Natural killer cell (primary cell): ENCODE data around the gene MAP2K5. TPM values are rescaled to one million over a fixed set of nuclear protein-coding genes. Genes with fewer than 3 reads are reported as not detected.

Source experiments
- ATAC-seq, 3 donors: fragments of 150-1000 bp in 2 of 3; fragments of 200-7000 bp in 1 of 3; cut with Tn5 transposase; 1 replicate in 1 of 3; 2 replicates in 2 of 3; pipeline ENCODE4 v1.10.0; 2021; ENCODE audit warnings: mild to moderate bottlenecking in 2 of 3, moderate library complexity in 2 of 3
- DNase-seq, 2 donors: peaks; one replicate each; pipeline versions ENCODE4 v3.0.0 to v3.0.0-alpha.2; 2013 to 2021; ENCODE audit warnings: mixed read lengths in 1 of 2
- H3K27ac ChIP-seq: one replicate; pipeline ENCODE4 v1.5.1; 2013; ENCODE audit warnings: mild to moderate bottlenecking, low read length
- H3K27me3 ChIP-seq: one replicate; pipeline ENCODE4 v1.6.1; 2013; ENCODE audit warnings: low read length; ENCODE audit not compliant: control insufficient read depth, insufficient read depth
- H3K36me3 ChIP-seq: one replicate; pipeline ENCODE4 v1.6.1; 2013; ENCODE audit warnings: low read length; ENCODE audit not compliant: control insufficient read depth, insufficient read depth
- H3K4me1 ChIP-seq: one replicate; pipeline ENCODE4 v1.6.1; 2013; ENCODE audit warnings: low read length; ENCODE audit not compliant: control insufficient read depth, insufficient read depth
- H3K4me3 ChIP-seq: one replicate; pipeline ENCODE4 v1.5.1; 2013; ENCODE audit warnings: low read length
- H3K9me3 ChIP-seq: one replicate; pipeline ENCODE4 v1.6.1; 2013; ENCODE audit warnings: low read length; ENCODE audit not compliant: control insufficient read depth, insufficient read depth
- H3K27ac Mint-ChIP-seq, 2 donors: one replicate each; pipeline ENCODE4 v1.8.0; 2022; ENCODE audit warnings: mild to moderate bottlenecking in 2 of 2, mixed read lengths in 2 of 2, moderate library complexity in 1 of 2
- H3K27me3 Mint-ChIP-seq, 2 donors: one replicate each; pipeline ENCODE4 v1.8.0; 2022; ENCODE audit warnings: low read depth in 2 of 2, mixed read lengths in 2 of 2
- H3K36me3 Mint-ChIP-seq: one replicate; pipeline ENCODE4 v1.8.0; 2022; ENCODE audit warnings: mixed read lengths
- H3K4me1 Mint-ChIP-seq, 2 donors: one replicate each; pipeline ENCODE4 v1.8.0; 2022; ENCODE audit warnings: mixed read lengths in 2 of 2
- H3K4me3 Mint-ChIP-seq: one replicate; pipeline ENCODE4 v1.8.0; 2022; ENCODE audit warnings: mild to moderate bottlenecking, moderate library complexity, mixed read lengths
- H3K9me3 Mint-ChIP-seq, 2 donors: one replicate each; pipeline ENCODE4 v1.8.0; 2022; ENCODE audit warnings: mixed read lengths in 2 of 2
- CTCF ChIP-seq: fragments of 200-600 bp; IDR thresholded peaks from one replicate; pipeline ENCODE4 v1.8.0; 2022; ENCODE audit warnings: antibody characterized with exemption
- WGBS: methylation state at CpG from one replicate; pipeline ENCODE4 v1.1.7; 2013; ENCODE audit warnings: missing lambda C conversion rate; ENCODE audit not compliant: insufficient coverage; 5-methylcytosine and 5-hydroxymethylcytosine counted together
- intact Hi-C: fragments of 100-400 bp; cut with micrococcal nuclease; formaldehyde crosslinking; loops from one replicate; pipeline ENCODE4 v1.14.2; 2022
- total RNA-seq, 4 donors: library from RNA; stranded (reverse); fragments of 120-200 nt in 1 of 4; gene quantifications; one replicate each; pipeline versions ENCODE4 v1.2.3 to v1.2.4, GENCODE V29; 2013 to 2022

The MAP2K5 gene
- total RNA-seq, 3 donors from 2014 or later (not counting 1 experiment from before 2014, with no cell fraction given): 25.6 to 32.6 (median 29.2) TPM

- DNase-seq (no peak), ATAC-seq (no peak)
- Histone ChIP-seq H3K27me3 (no peaks in the 10 kb centered on the region), H3K27ac (no peak overlapping the region), H3K36me3 (no peaks in the 10 kb centered on the region), H3K4me1 (no peaks in the 10 kb centered on the region), H3K4me3 (no peak overlapping the region), H3K9me3 (no peaks in the 10 kb centered on the region)
- peaks cover 0 to under 1% of the 10 kb centered on the region in 2 donors for H3K4me1 Mint-ChIP-seq
- H3K27me3 Mint-ChIP-seq: no peaks in the 10 kb centered on the region
- H3K9me3 Mint-ChIP-seq: no peaks in the 10 kb centered on the region
- H3K27ac Mint-ChIP-seq: no peak overlapping the region
- no peak overlapping the region for H3K4me3 Mint-ChIP-seq
- no peak for TF ChIP-seq CTCF
- WGBS: 89% methylated on average over 1 of the region's 1 CpG
- no peaks in the 10 kb centered on the region for H3K36me3 Mint-ChIP-seq
- intact Hi-C loops: no loop called here
Measured at GRCh38 chr15:67533873-67534272, 8.6 kb upstream of the MAP2K5 start.

GRCh38 chr15:67534360-67534759 lies 8.1 kb upstream of the MAP2K5 start:
- 100% methylated on average over 1 of the region's 1 CpG for WGBS
- intact Hi-C loops: no loop called here
- no peak overlapping the region for H3K4me3 ChIP-seq
- Mint-ChIP-seq H3K27ac (no peak overlapping the region), H3K27me3 (no peaks in the 10 kb centered on the region), H3K36me3 (no peaks in the 10 kb centered on the region), H3K4me1 (peaks cover 0 to 5% of the 10 kb centered on the region in 2 donors), H3K9me3 (no peaks in the 10 kb centered on the region), H3K4me3 (no peak overlapping the region)
- no peak for ATAC-seq
- H3K36me3 ChIP-seq: no peaks in the 10 kb centered on the region
- no peak for TF ChIP-seq CTCF
- H3K27ac ChIP-seq: no peak overlapping the region
- H3K4me1 ChIP-seq: no peaks in the 10 kb centered on the region
- H3K27me3 ChIP-seq: no peaks in the 10 kb centered on the region
- H3K9me3 ChIP-seq: no peaks in the 10 kb centered on the region
- DNase-seq: no peak

GRCh38 chr15:67537771-67538170 lies 4.7 kb upstream of the MAP2K5 start:
- Mint-ChIP-seq H3K9me3 (no peaks in the 10 kb centered on the region), H3K36me3 (no peaks in the 10 kb centered on the region)

More at GRCh38 chr15:67537771-67538170, 4.7 kb upstream of the MAP2K5 start:
- no peak for TF ChIP-seq CTCF
- Mint-ChIP-seq H3K27ac (no peak overlapping the region), H3K4me3 (no peak overlapping the region), H3K27me3 (no peaks in the 10 kb centered on the region), H3K4me1 (peaks cover 6 to 16% of the 10 kb centered on the region in 2 donors)
- no peaks in the 10 kb centered on the region for H3K27me3 ChIP-seq
- no peak overlapping the region for H3K27ac ChIP-seq
- DNase-seq (no peak), ATAC-seq (no peak)
- H3K4me1 ChIP-seq: peaks cover under 1% of the 10 kb centered on the region
- 96% methylated on average over 1 of the region's 1 CpG for WGBS
- H3K4me3 ChIP-seq: no peak overlapping the region
- no peaks in the 10 kb centered on the region for H3K36me3 ChIP-seq
- H3K9me3 ChIP-seq: no peaks in the 10 kb centered on the region
- intact Hi-C loops: no loop called here
